ENCODE data around the gene ALG13. TPM values are rescaled to one million over a fixed set of nuclear protein-coding genes. Genes with fewer than 3 reads are reported as not detected.
A peak's percentile ranks its signal among the peaks of the same experiment; 100 is the strongest.
"Not testable (repeated sequence)": the region's sequence is repeated elsewhere in the genome, so short reads cannot be mapped to it uniquely, and the experiment has no call there.

ALG13 gene
- total RNA-seq = 10 to 100 TPM; 37.4 to 81.5 (median 72.7) TPM

DNA sequence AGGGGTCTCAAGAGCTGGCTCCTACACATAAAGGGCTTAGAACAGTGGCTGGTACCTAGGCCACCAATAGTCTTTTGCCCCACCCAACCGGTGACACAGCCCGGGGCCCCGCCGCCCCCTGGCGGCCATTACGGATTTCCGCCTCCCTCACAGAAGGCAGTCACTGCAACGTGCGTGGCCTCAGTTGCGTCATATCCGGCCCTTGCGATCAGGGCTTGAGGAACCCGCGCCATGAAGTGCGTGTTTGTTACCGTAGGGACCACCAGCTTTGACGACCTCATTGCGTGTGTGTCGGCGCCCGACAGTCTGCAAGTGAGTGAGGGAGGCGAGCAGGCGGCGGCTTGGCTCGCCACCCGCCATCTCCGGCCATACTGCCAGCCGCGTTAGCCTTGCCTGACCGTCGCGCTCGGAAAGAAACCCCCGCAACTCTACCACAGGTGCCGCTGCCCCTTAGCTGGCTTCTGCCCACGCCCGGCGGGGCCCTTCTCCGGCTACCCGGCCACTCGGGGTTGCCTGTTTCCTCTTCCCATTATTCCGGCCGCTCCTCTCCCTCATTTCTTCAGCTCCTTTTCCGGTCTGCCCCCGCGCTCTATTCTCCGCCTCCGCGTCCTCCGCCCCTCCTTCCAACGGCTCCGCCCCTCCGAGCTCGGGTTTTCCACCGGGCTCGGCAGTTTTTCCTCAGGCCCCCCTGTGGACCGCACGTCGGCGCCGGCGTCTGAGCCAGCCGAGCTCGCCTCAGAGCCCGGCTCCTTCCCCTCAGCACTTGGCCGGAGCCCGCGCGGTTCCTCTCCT lies at the start of gene ALG13:
ALG13 (plus strand) TSS at position 183 of the 792 bp plus-strand sequence; CDS start at position 232, 49 bp downstream.
- Histone ChIP-seq H3K4me1 (no peaks in the 10 kb centered on the region), H3K4me3 (peak within 1 kb of the TSS; percentile 58 to 63), H3K36me3 (no peaks in the 10 kb centered on the region), H3K27me3 (no peaks in the 10 kb centered on the region), H3K27ac (peak within 1 kb of the TSS; percentile 88 to 95), H3K9me3 (no peaks in the 10 kb centered on the region)
- TF ChIP-seq POLR2A (IDR thresholded peaks at IDR 0.05) = peak; percentile 45 to 64
- TF ChIP-seq, protein P1, sequence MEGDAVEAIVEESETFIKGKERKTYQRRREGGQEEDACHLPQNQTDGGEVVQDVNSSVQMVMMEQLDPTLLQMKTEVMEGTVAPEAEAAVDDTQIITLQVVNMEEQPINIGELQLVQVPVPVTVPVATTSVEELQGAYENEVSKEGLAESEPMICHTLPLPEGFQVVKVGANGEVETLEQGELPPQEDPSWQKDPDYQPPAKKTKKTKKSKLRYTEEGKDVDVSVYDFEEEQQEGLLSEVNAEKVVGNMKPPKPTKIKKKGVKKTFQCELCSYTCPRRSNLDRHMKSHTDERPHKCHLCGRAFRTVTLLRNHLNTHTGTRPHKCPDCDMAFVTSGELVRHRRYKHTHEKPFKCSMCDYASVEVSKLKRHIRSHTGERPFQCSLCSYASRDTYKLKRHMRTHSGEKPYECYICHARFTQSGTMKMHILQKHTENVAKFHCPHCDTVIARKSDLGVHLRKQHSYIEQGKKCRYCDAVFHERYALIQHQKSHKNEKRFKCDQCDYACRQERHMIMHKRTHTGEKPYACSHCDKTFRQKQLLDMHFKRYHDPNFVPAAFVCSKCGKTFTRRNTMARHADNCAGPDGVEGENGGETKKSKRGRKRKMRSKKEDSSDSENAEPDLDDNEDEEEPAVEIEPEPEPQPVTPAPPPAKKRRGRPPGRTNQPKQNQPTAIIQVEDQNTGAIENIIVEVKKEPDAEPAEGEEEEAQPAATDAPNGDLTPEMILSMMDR (IDR thresholded peaks at IDR 0.05) = peak; percentile 33 to 68 (median 53)
- intact Hi-C loops (cut with DNase I; ENCODE audit: low total_unique reads) = no loop called here
- DNase-seq = peak; percentile 89 to 92

- Histone ChIP-seq H3K27ac (no peak overlapping the region), H3K4me3 (no peak overlapping the region), H3K27me3 (no peaks in the 10 kb centered on the region), H3K9me3 (no peaks in the 10 kb centered on the region), H3K36me3 (no peaks in the 10 kb centered on the region), H3K4me1 (no peaks in the 10 kb centered on the region)
- no peak for DNase-seq
- intact Hi-C loops (cut with DNase I; ENCODE audit: low total_unique reads) = no loop called here
- no peak for TF ChIP-seq POLR2A (IDR thresholded peaks at IDR 0.05)
- TF ChIP-seq, protein P1 (IDR thresholded peaks at IDR 0.05) = no peak
Observed at GRCh38 chrX:111634823-111635729, 45.9 kb upstream of the ALG13 start.

DNA sequence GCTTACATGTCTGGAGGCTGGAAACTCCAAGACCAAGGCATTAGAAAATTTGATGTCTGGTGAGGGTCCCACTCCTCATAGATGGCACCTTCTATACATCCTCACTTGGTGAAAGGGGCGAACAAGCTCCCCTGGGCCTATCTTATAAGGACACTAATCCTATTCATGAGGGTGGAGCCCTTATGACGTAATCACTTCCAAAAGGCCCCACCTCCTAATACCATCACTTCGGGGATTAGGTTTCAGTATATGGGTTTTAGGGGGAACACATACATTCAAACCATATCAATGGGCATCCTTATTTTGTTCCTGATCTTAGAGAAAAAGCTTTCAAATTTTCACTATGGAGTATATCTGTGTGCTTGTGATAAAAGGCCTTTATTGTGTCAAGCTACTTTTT lies 39.0 kb upstream of the ALG13 start:
- no peaks in the 10 kb centered on the region for H3K4me1 ChIP-seq
- H3K36me3 ChIP-seq = no peaks in the 10 kb centered on the region
- no peak overlapping the region for H3K27ac ChIP-seq
- intact Hi-C loops (cut with DNase I; ENCODE audit: low total_unique reads) = no loop called here
- H3K4me3 ChIP-seq = no peak overlapping the region
- H3K9me3 ChIP-seq = no peaks in the 10 kb centered on the region
- no peaks in the 10 kb centered on the region for H3K27me3 ChIP-seq
- TF ChIP-seq POLR2A (IDR thresholded peaks at IDR 0.05) = no peak
- TF ChIP-seq, protein P1 (IDR thresholded peaks at IDR 0.05) = no peak
- no peak for DNase-seq

DNA sequence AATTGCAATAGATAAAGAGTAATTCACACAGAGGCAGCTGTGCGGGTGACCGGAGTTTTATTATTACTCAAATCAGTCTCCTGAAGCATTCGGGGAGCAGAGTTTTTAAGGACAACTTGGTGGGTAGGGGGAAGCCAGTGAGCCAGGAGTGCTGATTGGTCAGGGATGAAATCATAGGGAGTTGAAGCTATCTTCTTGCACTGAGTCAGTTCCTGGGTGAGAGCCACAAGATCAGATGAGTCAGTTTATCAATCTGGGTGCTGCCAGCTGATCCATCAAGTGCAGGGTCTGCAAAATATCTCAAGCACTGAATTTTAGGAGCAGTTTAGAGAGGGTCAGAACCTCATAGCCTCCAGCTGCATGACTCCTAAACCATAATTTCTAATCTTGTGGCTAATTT lies 35.8 kb upstream of the ALG13 start:
- H3K27me3 ChIP-seq; H3K27ac ChIP-seq; H3K4me1 ChIP-seq; H3K9me3 ChIP-seq; intact Hi-C loops (cut with DNase I; ENCODE audit: low total_unique reads); DNase-seq; H3K36me3 ChIP-seq; H3K4me3 ChIP-seq: not testable (repeated sequence)

DNA sequence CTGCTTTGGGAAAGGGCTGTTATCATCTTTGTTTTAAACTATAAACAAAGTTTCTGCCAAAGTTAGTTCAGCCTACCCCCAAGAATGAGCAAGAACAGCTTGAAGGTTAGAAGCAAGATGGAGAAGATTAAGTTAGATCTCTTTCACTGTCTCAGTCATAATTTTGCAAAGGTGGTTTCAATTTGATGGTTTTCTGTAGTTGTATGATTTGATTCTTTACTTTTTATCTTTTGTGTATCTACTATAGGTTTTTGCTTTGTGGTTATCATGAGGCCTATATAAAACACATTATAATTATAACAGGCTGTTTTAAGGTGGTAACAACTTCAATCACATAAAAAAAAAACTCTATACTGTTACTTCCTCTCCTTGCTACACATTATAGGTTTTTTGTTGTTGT lies 35.4 kb upstream of the ALG13 start:
- H3K4me1 ChIP-seq = no peaks in the 10 kb centered on the region
- intact Hi-C loops (cut with DNase I; ENCODE audit: low total_unique reads) = no loop called here
- DNase-seq = no peak

More for the DNA sequence above, 35.4 kb upstream of the ALG13 start:
- no peak for TF ChIP-seq POLR2A (IDR thresholded peaks at IDR 0.05)
- TF ChIP-seq, protein P1 (IDR thresholded peaks at IDR 0.05) = no peak
- Histone ChIP-seq H3K4me3 (no peak overlapping the region), H3K27me3 (no peaks in the 10 kb centered on the region), H3K36me3 (no peaks in the 10 kb centered on the region), H3K9me3 (no peaks in the 10 kb centered on the region), H3K27ac (no peak overlapping the region)

Measured in uterus (tissue), 4 donors.